HG02970 (cell line): ENCODE measurements around the gene IRS2.

Experiments
- ATAC-seq: cut with Tn5 transposase; IDR thresholded peaks from one replicate; pipeline ENCODE4 v1.9.1; 2021; ENCODE audit warnings: mild to moderate bottlenecking, moderate library complexity, moderate number of reproducible peaks; ENCODE audit not compliant: unreplicated experiment, low FRiP score

The IRS2 gene

DNA sequence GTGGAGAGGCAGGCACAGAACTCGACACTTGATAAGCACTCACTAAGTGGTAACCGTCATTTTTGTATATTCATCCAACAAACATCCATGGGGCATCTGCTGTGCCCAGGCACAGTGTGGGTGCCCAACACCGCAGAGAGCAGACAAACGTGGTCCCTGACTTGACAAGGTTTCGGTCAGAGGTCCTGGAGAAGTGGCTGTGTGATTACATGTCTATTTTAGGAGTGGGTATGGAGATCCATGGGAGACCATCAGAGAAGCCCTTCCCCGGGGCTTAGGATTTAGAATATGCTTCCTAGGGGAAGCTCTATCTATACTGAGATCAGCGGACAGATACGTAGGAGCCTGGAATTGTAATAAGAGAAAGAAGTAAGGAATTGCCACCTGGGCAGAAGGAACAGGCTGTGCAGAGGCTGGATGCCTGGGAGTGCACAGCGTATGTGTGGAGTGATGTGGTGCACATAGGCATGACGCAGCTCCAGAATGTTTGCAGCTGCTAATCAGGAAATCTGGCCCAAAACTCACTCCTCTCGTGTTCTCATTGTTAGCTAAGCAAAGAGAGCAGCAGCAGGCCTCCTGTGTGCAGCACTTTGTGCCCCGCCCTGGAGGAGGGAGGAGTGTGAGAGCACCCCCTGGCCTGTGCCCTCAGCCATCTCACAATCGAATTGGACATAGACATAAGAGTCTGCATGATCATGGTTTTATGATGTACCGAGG lies 23.0 kb upstream of the IRS2 start:
- no peak for ATAC-seq

DNA sequence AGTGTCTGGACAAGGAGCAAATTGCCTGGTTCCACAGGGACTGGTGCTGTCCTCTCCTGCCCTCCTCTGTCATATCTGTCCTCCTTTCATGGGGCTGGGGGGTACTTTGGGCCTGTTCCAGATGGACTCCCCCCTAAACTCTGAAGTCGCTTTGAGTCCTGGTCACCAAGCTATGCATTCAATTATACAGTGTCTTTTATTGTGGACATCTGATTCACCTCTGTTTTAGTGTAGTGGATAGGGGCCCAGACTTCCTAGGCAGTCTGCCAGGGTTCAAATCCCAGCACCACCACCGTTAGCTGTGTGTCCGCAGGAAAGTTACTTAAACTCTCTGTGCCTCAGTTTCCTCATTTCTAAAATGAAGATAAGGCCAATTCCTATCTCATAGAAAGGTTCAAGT lies 21.0 kb upstream of the IRS2 start:
- no peak for ATAC-seq

DNA sequence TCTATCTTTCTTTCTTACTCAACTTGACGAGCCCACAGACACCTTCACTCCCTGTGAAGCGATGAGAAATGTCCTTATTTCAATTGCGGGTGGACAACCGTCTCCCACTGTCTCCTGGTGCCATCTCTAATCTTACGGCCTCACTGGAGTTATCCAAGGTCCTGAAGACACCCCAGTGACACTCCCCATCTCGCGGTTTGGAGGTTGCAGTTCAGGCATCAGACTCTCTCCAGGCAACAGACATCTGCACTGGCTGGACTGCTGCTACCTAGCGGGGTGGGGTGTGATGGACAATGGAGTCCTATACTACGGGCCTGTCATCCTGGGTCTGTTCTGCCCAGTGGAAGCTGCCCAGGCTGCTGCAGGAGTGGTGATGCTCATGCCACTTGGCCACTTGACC lies 18.3 kb upstream of the IRS2 start:
- ATAC-seq, result no peak

DNA sequence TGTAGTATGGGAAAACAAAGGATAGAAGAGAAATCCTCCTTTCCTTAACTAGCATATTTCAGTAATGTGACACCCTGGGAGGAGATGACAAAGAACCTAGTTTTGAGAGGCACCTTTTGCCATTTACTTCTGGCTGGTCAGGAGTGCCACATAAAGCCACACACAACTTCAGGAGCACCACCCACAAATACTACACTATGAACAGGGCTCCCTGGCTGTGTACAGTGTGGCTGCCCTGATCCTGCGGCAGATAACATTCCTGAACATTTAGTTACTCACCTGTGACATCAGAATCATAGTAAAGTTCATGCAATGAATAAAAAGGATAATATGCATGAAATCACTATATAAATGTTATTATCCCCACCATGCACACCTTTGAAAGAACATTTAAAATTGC lies 17.4 kb upstream of the IRS2 start:
- ATAC-seq, result no peak

DNA sequence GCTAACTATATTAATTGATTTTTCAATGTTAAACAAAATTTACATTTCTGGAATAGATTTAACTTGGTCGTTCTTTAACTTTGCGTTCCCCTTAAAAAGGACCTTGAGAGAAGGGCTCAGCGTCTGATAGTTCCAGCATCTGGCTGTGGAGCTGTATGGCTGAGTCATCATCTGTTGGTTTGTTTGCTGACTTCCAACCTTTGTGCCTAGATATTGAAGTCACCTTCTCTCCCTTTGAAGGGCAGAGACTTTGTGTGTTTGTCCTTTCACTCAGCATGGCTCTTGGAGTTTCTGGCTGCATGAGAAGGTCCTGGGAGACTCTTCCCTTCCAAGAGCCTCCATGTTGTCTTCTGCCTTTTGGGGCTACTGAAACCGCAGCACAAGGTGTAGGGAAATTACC lies 16.6 kb upstream of the IRS2 start:
- no peak for ATAC-seq

DNA sequence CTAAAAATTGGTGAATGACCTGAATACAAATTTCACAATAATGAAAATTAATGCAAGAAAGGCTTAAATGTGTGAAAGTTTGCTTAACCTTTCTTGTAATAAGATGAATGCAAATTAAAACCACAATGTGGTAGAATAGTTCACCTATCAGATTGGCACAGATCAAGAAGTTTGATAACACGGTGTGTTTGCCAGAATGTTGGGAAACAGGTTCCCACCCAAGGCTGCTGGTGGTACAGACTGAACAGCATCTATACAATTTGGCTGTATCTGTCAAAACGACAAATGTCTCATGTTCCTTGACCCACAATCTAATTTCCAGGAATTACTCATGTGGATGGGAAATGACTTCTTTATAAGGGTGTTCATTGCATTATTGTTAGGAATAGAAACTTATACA lies 8.6 kb upstream of the IRS2 start:
- no peak for ATAC-seq

DNA sequence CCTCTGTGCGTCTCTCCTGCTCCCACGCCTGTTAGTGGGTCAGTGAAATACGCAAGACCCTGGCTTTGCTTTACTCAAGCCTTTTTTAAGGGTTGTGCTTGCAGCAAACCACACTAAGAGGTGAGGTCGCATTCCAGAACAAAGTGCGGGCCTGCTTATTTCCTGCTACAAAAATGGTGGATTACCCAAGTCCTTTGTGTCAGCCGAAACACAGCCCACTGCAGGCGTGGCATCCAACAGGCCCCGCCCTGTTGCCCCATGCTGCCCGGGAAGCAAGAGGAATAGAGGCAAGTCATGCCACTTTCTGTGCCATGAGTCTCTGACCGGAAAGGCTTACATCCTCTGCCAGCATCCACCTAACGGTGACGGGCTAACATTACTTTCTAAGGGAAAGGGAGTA lies 7.7 kb upstream of the IRS2 start:
- no peak for ATAC-seq

DNA sequence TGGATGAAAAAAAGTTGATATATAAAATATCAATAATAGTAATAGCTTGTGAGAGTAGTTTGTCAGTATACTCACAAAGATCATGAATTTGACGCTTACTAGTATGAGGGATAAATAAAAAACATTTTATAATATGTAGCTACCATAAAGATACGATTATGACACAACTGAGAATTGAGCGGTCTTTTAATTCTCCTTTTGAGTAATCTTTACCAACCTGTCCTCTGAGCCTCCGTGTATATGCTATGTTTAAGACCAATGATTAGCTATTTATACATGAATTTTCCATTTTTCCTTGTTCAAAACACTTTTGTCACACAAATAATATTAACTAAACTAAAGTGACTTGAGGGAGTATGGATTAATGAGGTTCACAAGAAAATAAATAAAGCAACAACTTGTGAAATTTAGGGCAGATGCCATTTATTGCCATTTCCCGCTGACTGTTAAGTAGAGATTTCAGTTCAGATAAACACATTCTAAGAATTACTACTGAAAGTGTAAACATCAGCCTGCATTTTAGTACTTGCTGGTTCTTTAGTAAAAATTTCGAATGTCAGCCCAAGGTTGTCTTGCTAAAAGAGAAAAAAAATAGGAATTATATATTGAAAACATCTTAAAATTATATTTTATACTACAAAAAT lies 6.2 kb upstream of the IRS2 start:
- no peak for ATAC-seq

DNA sequence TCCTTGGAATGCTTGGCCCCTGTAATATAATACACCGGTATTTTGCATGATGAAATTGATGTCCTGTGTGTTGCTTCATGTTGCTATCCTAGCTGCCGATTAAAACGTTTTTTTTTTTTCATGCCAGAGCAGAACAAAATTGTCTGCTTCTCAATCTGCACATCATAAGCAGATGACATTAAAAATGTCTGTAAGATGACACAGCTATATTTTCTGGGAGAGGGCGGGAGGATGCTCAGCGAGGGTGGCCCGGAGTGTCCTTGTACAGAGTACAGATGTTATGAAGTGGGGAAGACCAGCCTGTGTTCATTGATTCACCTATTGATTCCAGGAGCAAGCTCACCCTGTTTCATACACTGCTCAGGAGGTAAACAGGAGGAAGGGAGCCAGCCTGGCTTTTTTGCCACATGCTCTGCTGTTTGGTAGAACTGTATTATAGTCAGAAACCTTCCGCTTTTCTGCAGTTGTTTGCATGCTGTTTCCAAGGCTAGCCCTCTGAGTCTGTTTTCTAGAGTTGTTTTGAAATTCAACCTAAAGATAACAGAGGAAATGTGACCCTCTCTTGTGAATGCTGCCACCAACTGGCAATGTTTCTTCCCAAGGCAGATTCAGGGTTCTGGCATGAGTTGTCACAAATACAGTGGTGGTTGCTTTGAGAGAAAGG lies 4.7 kb upstream of the IRS2 start:
- no peak for ATAC-seq

DNA sequence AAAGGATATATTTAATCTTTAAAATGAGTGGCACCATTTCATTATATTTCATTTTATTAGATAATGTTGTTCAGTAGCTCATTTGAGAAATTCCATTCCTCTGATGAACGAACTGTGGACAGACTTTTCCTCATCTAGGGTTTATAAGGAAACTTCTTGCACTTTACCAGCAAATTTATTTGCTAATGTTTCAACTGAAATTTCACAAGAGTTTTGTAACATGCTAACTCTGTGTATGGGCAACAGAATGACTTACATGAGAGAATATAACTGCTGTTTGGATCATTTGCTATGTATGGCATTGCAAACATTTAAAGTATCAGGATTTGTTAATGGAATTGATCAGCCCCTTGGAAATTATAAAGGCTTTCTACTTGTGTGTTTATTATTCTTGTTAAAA lies 3.7 kb upstream of the IRS2 start:
- ATAC-seq, result no peak

DNA sequence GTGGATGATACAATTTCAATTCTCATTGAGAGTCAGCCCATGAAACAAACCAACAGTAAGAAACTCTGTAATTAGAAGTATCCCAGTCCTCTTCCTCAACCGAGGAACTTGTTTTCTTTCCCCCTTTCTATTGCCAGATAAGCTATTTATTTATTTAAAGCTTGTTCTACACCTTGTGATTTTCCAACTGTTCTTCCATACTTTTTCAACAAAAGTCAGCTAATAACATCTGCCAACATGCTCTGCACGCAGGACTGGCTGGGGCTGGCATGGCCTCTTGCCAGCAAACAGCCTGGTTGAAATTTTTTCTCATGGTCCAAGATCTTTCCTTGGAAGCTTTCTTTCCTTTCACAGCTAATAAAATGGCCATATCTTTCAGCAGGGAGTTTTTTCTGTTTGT lies 2.9 kb upstream of the IRS2 start:
- no peak for ATAC-seq

DNA sequence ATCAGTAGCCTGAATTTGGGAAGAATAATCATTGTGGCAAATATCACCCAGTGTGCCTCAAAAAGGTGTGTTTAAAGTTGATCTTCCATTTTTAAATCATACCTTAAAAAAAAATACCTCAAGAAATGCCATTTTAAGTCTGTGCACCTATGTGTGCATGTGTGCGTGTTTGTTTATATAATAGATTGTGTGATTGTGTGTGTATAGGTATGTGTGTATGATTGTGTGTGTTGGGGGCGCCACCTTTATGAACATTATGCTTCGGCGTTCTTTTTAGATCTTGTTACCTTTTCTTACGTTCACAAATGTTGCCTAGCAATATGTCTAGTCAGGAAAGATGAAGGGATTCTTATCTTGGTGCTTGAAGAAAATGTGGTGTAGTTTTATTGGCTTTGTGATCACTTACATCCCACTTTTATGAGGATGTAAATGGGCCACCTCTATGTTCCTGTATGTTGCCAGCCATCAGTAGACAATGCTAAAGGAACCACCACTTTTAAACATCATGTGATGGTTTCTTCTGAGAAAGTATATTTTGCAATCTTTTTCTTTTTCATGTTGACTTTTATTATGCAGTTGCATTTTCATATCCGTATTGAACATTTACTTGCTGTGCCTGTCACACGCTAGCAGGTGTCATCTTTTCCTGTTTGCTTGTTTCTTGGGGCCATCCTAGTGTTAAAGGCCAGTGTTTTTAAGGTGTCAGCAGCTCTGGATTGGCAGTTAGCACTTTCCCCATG lies 2.2 kb upstream of the IRS2 start:
- ATAC-seq, result no peak

DNA sequence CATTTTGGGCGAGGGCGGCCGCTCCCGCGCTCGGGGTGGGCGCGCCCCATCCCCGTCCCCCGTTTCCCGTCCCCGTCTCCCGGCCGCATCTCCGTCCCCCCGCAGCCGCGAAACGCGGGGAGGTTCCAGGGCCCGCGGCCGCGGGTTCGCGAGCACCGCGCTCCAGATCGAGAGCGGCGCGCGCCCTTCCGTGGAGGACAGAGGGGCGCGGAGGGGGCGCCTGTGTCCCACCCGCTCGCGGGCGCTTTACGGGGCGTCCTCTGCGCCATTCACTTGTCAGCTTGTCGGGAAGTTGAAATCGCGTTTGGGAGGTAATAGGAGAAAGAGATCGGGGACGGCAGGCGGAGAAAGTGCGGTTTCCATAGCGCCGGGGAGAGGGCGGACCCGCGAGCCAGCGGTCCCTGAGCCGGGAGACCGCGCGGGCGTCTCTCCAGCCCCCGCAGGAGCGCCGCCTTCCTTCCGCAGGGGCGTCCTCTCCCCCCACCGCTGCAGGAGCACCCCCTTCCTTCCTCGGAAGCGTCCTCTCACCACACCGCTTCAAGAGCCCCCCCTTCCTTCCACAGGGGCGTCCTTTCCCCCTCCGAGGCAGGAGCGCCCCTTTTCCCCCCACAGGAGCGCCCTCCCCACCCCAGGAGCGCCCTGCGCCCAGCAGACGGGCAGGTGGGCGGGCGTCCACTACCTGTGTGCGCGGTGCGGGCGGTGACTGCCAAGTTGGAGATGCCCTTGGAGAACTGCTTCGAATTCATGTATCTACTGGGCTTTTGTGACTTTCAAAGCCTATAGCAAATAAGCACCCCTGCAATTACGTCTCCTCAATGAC lies 962 bp upstream of the IRS2 start:
- peak; percentile 6 for ATAC-seq

DNA sequence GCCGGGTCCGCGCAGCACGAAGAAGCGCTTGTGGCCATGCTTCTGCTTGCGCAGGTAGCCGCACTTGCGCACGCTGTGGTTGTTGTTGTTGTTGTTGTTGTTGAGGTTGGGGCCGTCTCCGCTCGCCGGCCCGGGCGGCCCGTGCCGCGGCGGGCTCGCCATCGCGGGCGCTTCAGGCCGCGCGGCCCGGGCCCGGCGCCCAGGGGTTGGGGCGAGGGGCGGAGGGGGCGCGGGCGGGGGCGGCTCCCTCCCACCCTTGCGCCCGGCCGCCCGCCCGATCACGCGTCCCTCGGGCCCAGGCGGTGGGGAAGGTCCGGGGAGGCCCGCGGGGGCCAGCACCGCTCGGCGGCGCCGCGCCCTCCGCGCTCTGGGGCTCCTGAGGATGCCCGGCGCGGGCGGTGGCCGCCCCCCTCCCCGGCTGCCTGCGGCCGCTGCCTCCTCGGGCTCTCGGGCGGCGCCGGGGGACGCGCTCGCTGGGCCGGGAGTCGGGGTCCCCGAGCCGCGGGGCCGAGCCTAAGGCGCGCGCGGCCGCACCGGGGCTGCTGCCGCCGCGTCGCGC lies 412 bp downstream of the IRS2 start:
- ATAC-seq, result peak; percentile 9

DNA sequence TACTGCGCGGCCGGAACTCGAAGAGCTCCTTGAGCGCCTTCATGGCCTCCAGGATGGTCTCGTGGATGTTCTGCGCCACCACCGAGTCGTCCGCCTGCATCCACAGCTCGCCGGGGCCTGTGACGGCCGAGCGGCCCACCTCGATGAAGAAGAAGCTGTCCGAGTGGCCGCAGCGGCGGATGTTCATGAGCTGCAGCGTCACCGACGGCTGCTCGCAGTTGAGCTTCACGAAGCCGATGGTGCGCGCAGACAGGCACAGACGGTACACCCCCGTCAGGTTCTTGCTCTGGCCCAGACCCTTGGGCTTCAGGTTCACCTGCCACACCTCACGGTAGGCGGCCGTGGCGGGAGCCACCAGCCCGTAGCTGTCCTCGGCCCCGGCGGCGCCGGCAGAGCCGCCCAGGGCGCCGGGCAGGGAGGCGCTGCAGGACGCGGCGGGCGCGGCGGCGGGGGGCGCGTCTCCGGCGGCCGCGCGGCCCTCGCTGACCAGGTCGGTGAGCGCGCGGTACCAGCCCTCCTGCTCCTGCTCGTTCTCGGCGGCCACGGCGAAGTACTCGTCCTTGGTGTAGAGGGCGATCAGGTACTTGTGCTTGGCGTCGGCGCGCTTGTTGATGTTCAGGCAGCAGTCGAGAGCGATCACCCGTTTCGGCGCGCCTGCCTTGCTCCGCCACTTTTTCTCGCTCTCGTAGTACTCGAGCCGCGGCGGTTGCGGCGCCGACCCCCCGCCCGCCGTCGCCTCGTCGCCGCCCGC lies 1.1 kb downstream of the IRS2 start:
- ATAC-seq, result no peak

DNA sequence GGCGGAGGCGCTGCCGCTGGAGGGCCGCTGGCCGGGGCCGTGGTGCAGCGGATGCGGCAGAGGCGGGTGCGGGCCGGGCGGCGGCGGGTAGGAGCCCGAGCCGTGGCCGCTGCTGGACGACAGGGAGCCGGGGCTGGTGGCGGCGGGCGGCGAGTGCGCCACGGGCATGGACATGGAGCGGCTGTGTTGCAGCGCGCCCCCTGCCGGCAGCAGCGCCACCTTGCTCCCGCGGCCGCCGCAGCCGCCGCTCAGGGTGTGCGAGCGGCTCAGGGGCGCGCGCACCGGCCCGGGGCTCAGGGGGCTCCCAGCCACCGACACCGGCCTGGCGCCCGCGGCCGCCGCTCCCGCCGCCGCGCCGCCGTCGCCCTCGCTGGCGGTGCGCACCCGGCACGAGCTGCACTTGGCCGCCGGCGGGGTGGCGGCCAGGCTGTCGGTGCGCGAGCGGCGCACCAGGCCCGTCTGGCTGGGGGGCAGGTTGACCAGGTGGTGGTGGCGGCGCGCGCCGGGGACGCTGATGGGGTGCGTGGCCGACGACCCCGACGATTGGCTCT lies 1.7 kb downstream of the IRS2 start:
- no peak for ATAC-seq

DNA sequence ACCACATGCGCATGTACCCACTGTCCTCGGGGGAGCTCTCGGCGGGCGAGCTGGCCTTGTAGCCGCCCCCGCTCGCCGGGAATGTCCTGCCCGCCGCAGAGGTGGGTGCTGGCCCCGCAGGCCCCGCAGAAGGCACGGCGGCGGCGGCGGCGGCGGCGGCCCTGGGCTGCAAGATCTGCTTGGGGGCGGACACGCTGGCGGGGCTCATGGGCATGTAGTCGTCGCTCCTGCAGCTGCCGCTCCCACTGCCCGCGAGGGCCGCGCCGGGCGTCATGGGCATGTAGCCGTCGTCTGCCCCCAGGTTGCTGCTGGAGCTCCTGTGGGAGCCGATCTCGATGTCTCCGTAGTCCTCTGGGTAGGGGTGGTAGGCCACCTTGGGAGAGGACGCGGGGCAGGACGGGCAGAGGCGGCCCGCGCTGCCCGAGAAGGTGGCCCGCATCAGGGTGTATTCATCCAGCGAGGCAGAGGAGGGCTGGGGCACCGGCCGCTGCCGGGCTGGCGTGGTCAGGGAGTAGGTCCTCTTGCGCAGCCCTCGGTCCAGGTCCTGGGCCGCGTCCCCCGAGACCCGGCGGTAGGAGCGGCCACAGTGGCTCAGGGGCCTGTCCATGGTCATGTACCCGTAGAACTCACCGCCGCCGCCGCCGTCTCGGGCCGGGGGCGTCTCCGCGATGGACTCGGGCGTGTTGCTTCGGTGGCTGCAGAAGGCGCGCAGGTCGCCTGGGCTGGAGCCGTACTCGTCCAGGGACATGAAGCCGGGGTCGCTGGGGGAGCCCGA lies 2.4 kb downstream of the IRS2 start:
- no peak for ATAC-seq

DNA sequence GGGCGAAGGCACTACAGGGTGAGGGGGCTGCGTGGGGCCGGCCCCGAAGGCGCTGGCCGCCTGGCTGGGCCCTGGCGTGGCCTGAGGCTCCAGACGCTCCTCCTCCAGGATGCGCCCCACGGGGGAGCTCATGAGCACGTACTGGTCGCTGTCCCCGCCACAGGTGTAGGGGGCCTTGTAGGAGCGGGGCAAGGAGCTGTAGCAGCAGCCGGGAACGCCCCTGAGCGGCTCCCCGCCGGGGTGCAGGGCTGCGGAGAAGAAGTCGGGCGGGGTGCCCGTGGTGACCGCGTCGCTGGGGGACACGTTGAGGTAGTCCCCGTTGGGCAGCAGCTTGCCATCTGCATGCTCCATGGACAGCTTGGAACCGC lies 3.0 kb downstream of the IRS2 start:
- ATAC-seq, result no peak
